GM19452 (cell line): Measurements from ENCODE around the gene ZFAND2B.

Experiments
- ATAC-seq: cut with Tn5 transposase; IDR thresholded peaks from one replicate; pipeline ENCODE4 v1.9.1; 2021; ENCODE audit not compliant: unreplicated experiment

ZFAND2B gene

GRCh38 chr2:219204425-219205164, 2.0 kb upstream of the ZFAND2B start:
- no peak for ATAC-seq

GRCh38 chr2:219205165-219205538, 1.4 kb upstream of the ZFAND2B start:
- no peak for ATAC-seq

- ATAC-seq = no peak
These were observed 628 bp upstream of the ZFAND2B start for GRCh38 chr2:219205981-219206327.

- no peak for ATAC-seq
These were observed 727 bp downstream of the ZFAND2B start for GRCh38 chr2:219207134-219207883.

- no peak for ATAC-seq
These were observed 1.5 kb downstream of the ZFAND2B start for GRCh38 chr2:219207884-219208740.

GRCh38 chr2:219209236-219210195, 2.9 kb downstream of the ZFAND2B start:
- ATAC-seq = no peak

GRCh38 chr2:219210196-219210885, 3.8 kb downstream of the ZFAND2B start:
- no peak for ATAC-seq

- no peak for ATAC-seq
These were observed 4.3 kb downstream of the ZFAND2B start for GRCh38 chr2:219210886-219211362.

- no peak for ATAC-seq
These were observed 6.4 kb downstream of the ZFAND2B start for GRCh38 chr2:219213026-219213415.

GRCh38 chr2:219213486-219214071, 7.0 kb downstream of the ZFAND2B start:
- ATAC-seq = no peak

GRCh38 chr2:219214141-219214540, 7.6 kb downstream of the ZFAND2B start:
- no peak for ATAC-seq

GRCh38 chr2:219214786-219215185, 8.2 kb downstream of the ZFAND2B start:
- no peak for ATAC-seq

GRCh38 chr2:219215871-219216534, 9.4 kb downstream of the ZFAND2B start:
- ATAC-seq = no peak

GRCh38 chr2:219216535-219216915, 9.9 kb downstream of the ZFAND2B start:
- no peak for ATAC-seq

GRCh38 chr2:219218217-219218731, 11.7 kb downstream of the ZFAND2B start:
- peak; percentile 25 for ATAC-seq

GRCh38 chr2:219218732-219219701, 12.4 kb downstream of the ZFAND2B start, which contains the start of gene ABCB6:
Gene ABCB6 (minus strand): TSS chr2:219218958. CDS start chr2:219218673, 285 bp downstream.
- peak; percentile 69 for ATAC-seq

- no peak for ATAC-seq
These were observed 13.4 kb downstream of the ZFAND2B start for GRCh38 chr2:219219784-219220532.
